Epithelial cell of proximal tubule (primary cell): ENCODE data around the gene ADIPOR2. TPM values are rescaled to one million over a fixed set of nuclear protein-coding genes. Genes with fewer than 3 reads are reported as not detected.

Experiments
- DNase-seq: peaks from one replicate; pipeline ENCODE4 v3.0.0-alpha.2; 2011; ENCODE audit warnings: low read depth
- H3K4me3 ChIP-seq: 2 replicates; pipeline ENCODE4 v1.5.1; 2011; ENCODE audit warnings: low read depth, mild to moderate bottlenecking, low read length
- CTCF ChIP-seq: conservative IDR thresholded peaks from 2 replicates; pipeline ENCODE4 v1.5.1; 2012; ENCODE audit warnings: low read depth, mild to moderate bottlenecking, low read length
- total RNA-seq: library from RNA; depleted of rRNA; stranded (reverse); fragments of >200 nt; gene quantifications from 2 replicates; pipeline ENCODE4 v1.2.3, GENCODE V29; 2015

Gene ADIPOR2
- total RNA-seq, 1 donor from 2014 or later = 22.8 TPM

DNA sequence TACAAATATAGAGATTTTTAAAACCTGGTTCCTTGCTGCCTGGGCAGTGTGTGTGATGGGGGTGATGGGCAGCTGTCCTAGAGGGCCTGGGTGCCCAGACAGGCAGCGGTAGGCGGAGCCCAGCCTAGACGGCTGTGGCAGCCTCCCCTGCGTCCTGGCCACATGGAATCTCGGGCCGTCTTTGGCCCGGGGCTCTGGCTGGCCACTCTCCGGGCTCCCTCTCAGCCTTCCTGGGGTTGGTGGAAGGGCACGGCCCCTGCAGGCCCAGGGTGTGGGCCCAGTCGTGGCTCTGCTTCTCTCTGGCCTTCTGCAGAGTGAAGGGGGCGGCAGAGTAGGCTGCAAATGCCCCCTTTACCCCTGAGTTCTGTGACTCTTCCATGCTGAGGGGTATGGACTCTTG, 131.8 kb downstream of the ADIPOR2 start:
- no peak for TF ChIP-seq CTCF

DNA sequence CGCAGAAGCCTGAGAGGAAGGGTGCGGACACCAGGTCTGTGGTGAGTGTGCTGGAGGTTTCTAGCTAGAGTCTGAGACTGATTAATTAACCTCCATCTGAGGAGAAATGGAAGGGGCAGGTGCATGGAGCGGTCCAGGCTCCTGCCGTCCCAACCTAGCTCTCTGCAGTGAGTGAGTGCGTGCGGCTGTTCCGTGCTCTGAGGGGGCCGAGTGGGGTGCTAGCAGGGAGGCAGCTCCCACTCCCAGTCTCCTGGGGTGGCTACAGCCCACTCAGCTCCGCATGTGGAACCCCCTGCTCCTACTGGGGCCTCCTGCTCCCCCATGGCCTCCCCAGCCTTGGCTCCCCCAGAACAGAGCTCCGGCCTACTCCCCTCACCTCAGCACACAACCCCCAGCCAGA, 132.4 kb downstream of the ADIPOR2 start:
- TF ChIP-seq CTCF = no peak
- no peak overlapping the region for H3K4me3 ChIP-seq
- DNase-seq = no peak

More for the DNA sequence above, 131.8 kb downstream of the ADIPOR2 start:
- no peak for DNase-seq
- H3K4me3 ChIP-seq = no peak overlapping the region

GRCh38 chr12:1825382-1826102, 134.7 kb downstream of the ADIPOR2 start:
- TF ChIP-seq CTCF = no peak
- no peak overlapping the region for H3K4me3 ChIP-seq
- no peak for DNase-seq

- DNase-seq = no peak
- TF ChIP-seq CTCF = no peak
Measured at GRCh38 chr12:1826401-1826800, 135.5 kb downstream of the ADIPOR2 start.

DNA sequence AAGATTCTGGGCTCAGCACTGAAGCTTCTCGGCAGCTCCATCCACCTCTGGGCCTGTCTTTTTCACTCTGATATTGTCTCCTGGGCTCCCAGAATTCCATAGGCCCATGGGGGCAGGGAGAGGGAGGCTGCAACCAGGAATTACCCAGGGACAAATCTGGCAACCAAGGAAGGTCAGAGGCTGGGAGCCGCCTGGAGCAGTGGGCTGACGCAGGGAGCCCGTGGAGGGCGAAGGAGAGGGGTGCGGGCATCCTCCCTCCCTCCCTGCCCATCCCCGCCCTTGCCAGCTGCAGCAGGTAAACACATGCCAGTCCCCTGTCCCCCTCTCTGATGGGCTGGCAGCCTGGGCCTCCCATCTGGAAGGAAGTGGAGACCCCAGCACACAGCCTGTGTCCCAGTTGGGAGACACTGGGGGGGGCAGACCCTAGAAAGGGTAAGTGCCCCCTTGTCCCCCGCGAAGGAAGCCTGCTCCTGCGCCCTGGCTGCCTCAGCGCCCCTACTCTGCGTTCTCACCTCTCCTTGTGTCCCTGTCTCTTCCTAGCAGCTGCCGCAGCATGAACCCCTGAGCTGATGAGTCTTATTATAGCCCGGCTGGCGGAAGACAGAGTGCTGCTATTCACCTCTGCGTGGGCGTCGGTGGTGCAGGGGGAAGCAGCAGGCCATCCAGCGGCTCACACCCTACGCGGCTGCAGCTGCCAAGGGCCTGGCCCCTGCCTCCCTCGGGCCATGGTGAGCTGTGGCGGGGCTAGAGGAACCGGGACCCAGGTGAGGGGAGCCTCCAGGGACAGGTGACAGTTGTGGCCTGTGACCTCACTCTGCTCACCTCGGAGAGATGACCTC, 136.2 kb downstream of the ADIPOR2 start:
- no peak for TF ChIP-seq CTCF
- H3K4me3 ChIP-seq = no peak overlapping the region
- DNase-seq = no peak

More at GRCh38 chr12:1826401-1826800, 135.5 kb downstream of the ADIPOR2 start:
- H3K4me3 ChIP-seq = no peak overlapping the region

DNA sequence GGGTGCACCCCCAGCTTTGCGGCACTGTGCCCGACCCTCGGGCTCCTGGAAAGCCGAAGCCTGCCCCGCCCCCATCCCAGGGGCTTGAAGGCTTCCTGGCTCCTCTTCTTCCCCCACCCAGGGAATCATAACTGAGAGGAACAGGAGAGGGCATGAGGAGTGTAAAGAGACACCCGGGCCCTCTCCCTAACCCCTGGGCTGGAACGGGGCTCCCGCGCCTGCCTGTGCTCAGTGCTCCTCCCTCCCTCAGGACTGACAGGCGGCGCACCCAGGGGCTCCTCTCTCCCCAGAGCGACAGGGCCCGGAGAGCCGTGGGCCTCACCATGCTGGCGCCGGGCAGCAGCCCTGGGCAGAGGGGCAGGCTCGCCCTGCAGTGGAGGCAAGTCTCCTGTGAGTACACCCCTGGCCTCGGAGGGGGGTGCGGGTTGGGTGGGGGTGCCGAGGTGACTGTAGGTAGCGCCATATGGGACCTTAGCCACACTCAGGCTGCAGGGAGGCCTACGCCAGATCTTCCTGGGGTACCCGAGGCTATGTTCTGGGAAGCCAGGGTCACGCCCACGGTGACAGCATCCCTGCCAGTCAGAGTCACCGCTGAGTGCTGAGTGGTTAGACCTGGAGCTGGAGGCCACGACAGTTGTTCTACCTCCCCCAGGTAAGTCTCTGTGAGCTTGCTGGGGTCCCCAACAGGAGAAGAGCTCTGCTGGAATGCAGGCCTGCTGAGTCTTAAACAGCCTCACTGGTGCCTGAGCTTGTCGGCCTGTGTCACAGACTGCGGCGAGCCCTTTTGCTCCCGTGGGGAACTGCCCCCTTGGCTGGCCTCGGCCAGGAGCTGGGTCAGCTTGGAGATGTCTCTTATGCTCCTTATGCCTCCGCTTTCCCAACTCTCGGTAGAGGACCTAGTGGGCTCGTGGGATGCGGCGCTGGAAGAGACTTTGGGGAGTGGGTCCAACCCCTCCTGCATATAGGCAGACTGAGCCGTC, 137.2 kb downstream of the ADIPOR2 start:
- DNase-seq = no peak
- TF ChIP-seq CTCF = no peak
- H3K4me3 ChIP-seq = no peak overlapping the region
